SK-N-SH treated with all-trans-retinoic acid at 6 μM for 48 hours (cell line): ENCODE results near the gene RCN1.

ENCODE experiments used
- CSDC2 ChIP-seq: fragments of 250-450 bp; sonication (Bioruptor Pico); IDR thresholded peaks from 2 replicates; pipeline ENCODE4 v1.5.0; 2020; ENCODE audit warnings: mild to moderate bottlenecking, moderate library complexity
- OSR1 ChIP-seq: fragments of 250-450 bp; sonication (Bioruptor Pico); IDR thresholded peaks from 2 replicates; pipeline ENCODE4 v1.8.0; 2022; ENCODE audit warnings: moderate library complexity, mild to moderate bottlenecking, inconsistent platforms
- PPARA ChIP-seq: fragments of 250-450 bp; sonication (Bioruptor Pico); IDR thresholded peaks from 2 replicates; pipeline ENCODE4 v1.5.0; 2020; ENCODE audit warnings: mild to moderate bottlenecking, borderline replicate concordance
- RARB ChIP-seq: fragments of 250-450 bp; sonication (Bioruptor Pico); IDR thresholded peaks from 2 replicates; pipeline ENCODE4 v1.8.0; 2021; ENCODE audit warnings: mild to moderate bottlenecking, moderate library complexity
- SNAI2 ChIP-seq: fragments of 250-450 bp; sonication (Bioruptor Pico); IDR thresholded peaks from 2 replicates; pipeline ENCODE4 v1.5.0; 2020; ENCODE audit warnings: mild to moderate bottlenecking, moderate library complexity
- ZFP3 ChIP-seq: fragments of 250-450 bp; sonication (Bioruptor Pico); IDR thresholded peaks from 2 replicates; pipeline ENCODE4 v1.5.0; 2020; ENCODE audit warnings: mild to moderate bottlenecking, moderate library complexity
- ZFP30 ChIP-seq: fragments of 450-650 bp; formaldehyde crosslinking; IDR thresholded peaks from 2 replicates; pipeline ENCODE4 v1.5.0; 2022; ENCODE audit warnings: mild to moderate bottlenecking, moderate library complexity
- ZNF565 ChIP-seq: fragments of 450-650 bp; formaldehyde crosslinking; conservative IDR thresholded peaks from 2 replicates; pipeline ENCODE4 v1.5.0; 2020; ENCODE audit warnings: low read depth, mild to moderate bottlenecking, moderate library complexity
- ZNF8 ChIP-seq: fragments of 450-650 bp; formaldehyde crosslinking; IDR thresholded peaks from 2 replicates; pipeline ENCODE4 v1.5.0; 2020; ENCODE audit warnings: mild to moderate bottlenecking, moderate library complexity
- TF ChIP-seq, protein P1 (sequence below): fragments of 250-450 bp; sonication (Bioruptor Pico); IDR thresholded peaks from 2 replicates; pipeline ENCODE4 v1.5.1; 2020; ENCODE audit warnings: low read depth, mild to moderate bottlenecking, moderate library complexity
- TF ChIP-seq, protein P2 (sequence below): fragments of 250-450 bp; sonication (Bioruptor Pico); IDR thresholded peaks from 2 replicates; pipeline ENCODE4 v1.5.0; 2020; ENCODE audit warnings: mild to moderate bottlenecking, moderate library complexity

DNA sequence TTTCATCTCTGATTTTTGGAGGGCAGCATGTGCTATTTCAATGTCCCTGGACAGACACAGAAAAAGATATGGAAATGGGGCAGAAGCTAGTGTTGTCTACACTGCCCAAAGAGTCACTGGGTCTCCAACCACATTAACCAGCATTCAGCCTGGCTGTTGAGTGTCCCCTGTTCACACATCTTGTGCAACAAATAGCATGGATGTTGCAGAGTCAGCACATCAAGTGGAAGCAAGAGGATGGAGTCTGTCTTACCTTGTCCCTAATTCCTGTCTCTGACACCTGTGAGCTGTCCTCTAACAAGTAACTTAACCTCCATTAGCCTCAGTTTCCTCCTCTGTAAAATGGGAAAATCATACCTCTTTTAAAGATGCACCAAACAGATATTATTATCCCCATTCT is 60.2 kb downstream of the RCN1 start:
- TF ChIP-seq ZFP30 (CRISPR knock-in tag) = no peak
- no peak for TF ChIP-seq PPARA (CRISPR knock-in tag)
- TF ChIP-seq ZFP3 (CRISPR knock-in tag) = no peak
- TF ChIP-seq RARB (CRISPR knock-in tag) = no peak
- TF ChIP-seq SNAI2 (CRISPR knock-in tag) = no peak
- TF ChIP-seq OSR1 (CRISPR knock-in tag) = no peak
- TF ChIP-seq, protein P1, sequence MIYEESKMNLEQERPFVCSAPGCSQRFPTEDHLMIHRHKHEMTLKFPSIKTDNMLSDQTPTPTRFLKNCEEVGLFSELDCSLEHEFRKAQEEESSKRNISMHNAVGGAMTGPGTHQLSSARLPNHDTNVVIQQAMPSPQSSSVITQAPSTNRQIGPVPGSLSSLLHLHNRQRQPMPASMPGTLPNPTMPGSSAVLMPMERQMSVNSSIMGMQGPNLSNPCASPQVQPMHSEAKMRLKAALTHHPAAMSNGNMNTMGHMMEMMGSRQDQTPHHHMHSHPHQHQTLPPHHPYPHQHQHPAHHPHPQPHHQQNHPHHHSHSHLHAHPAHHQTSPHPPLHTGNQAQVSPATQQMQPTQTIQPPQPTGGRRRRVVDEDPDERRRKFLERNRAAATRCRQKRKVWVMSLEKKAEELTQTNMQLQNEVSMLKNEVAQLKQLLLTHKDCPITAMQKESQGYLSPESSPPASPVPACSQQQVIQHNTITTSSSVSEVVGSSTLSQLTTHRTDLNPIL = no peak
- no peak for TF ChIP-seq ZNF8 (CRISPR knock-in tag)
- TF ChIP-seq, protein P2, sequence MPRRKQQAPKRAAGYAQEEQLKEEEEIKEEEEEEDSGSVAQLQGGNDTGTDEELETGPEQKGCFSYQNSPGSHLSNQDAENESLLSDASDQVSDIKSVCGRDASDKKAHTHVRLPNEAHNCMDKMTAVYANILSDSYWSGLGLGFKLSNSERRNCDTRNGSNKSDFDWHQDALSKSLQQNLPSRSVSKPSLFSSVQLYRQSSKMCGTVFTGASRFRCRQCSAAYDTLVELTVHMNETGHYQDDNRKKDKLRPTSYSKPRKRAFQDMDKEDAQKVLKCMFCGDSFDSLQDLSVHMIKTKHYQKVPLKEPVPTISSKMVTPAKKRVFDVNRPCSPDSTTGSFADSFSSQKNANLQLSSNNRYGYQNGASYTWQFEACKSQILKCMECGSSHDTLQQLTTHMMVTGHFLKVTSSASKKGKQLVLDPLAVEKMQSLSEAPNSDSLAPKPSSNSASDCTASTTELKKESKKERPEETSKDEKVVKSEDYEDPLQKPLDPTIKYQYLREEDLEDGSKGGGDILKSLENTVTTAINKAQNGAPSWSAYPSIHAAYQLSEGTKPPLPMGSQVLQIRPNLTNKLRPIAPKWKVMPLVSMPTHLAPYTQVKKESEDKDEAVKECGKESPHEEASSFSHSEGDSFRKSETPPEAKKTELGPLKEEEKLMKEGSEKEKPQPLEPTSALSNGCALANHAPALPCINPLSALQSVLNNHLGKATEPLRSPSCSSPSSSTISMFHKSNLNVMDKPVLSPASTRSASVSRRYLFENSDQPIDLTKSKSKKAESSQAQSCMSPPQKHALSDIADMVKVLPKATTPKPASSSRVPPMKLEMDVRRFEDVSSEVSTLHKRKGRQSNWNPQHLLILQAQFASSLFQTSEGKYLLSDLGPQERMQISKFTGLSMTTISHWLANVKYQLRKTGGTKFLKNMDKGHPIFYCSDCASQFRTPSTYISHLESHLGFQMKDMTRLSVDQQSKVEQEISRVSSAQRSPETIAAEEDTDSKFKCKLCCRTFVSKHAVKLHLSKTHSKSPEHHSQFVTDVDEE (CRISPR knock-in tag) = no peak
- TF ChIP-seq ZNF565 (CRISPR knock-in tag) = no peak
- no peak for TF ChIP-seq CSDC2 (CRISPR knock-in tag)
